ENCODE measurements around the gene SCYL3.

GRCh38 chr1:169915150-169915549, 21.5 kb upstream of the SCYL3 start:
- TF ChIP-seq, protein P1, sequence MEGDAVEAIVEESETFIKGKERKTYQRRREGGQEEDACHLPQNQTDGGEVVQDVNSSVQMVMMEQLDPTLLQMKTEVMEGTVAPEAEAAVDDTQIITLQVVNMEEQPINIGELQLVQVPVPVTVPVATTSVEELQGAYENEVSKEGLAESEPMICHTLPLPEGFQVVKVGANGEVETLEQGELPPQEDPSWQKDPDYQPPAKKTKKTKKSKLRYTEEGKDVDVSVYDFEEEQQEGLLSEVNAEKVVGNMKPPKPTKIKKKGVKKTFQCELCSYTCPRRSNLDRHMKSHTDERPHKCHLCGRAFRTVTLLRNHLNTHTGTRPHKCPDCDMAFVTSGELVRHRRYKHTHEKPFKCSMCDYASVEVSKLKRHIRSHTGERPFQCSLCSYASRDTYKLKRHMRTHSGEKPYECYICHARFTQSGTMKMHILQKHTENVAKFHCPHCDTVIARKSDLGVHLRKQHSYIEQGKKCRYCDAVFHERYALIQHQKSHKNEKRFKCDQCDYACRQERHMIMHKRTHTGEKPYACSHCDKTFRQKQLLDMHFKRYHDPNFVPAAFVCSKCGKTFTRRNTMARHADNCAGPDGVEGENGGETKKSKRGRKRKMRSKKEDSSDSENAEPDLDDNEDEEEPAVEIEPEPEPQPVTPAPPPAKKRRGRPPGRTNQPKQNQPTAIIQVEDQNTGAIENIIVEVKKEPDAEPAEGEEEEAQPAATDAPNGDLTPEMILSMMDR (IDR thresholded peaks at IDR 0.05) = no peak
- no peak for TF ChIP-seq POLR2A (IDR thresholded peaks at IDR 0.05)
